Spleen (tissue), 7 donors: ENCODE measurements around the gene RAB4A.

Source experiments
- POLR2A ChIP-seq, 3 donors: fragments of 450-650 bp; IDR thresholded peaks; one replicate each; pipeline ENCODE4 v1.5.1; 2017; ENCODE audit warnings: antibody characterized with exemption in 3 of 3, mild to moderate bottlenecking in 1 of 3
- POLR2AphosphoS5 ChIP-seq, 3 donors: sonication (generic); formaldehyde crosslinking; IDR thresholded peaks; one replicate each; pipeline ENCODE4 v1.5.1; 2017; ENCODE audit warnings: antibody characterized with exemption in 3 of 3
- TF ChIP-seq, protein P1 (sequence below), 11 experiments: fragments of 200-600 bp in 7 of 11; fragments of 450-650 bp in 4 of 11; sonication (generic) in 4 of 11; IDR thresholded peaks in 8 of 11; conservative IDR thresholded peaks in 3 of 11; 1 replicate in 7 of 11; 2 replicates in 4 of 11; pipeline versions ENCODE4 v1.4.0 to v1.8.0; 2016 to 2021; ENCODE audit warnings: antibody characterized with exemption in 11 of 11, inconsistent platforms in 4 of 11, mild to moderate bottlenecking in 1 of 11
- donor health status: DM: no; HTN: no; CAD: no; lungs with moderate emphysema.
- donor health status: DM: no; HTN: no; CAD: no.
- donor health status: DM: no; HTN: no; CAD: no.

DNA sequence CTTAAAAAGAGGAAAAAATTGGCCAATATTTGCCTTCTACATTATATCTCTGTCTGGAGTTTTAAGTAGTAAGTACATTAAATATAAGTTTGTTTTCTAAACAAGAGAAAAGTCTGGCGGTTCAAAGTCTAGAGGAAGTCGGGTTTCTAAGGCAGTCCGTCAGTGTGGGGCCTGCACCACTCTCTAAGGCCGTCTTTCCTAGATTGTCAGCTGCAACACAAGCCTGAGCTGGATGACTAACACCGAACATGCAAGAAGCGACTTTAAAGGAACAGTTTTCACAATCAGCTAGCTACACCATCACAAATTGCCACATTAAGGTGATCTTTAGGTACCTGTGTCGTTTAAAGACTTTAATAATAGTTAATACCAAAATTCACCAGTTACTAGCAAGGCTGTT is 52.3 kb downstream of the RAB4A start:
- TF ChIP-seq POLR2A (IDR thresholded peaks at IDR 0.05) (no peak), POLR2AphosphoS5 (IDR thresholded peaks at IDR 0.05) (no peak)
- TF ChIP-seq, protein P1, sequence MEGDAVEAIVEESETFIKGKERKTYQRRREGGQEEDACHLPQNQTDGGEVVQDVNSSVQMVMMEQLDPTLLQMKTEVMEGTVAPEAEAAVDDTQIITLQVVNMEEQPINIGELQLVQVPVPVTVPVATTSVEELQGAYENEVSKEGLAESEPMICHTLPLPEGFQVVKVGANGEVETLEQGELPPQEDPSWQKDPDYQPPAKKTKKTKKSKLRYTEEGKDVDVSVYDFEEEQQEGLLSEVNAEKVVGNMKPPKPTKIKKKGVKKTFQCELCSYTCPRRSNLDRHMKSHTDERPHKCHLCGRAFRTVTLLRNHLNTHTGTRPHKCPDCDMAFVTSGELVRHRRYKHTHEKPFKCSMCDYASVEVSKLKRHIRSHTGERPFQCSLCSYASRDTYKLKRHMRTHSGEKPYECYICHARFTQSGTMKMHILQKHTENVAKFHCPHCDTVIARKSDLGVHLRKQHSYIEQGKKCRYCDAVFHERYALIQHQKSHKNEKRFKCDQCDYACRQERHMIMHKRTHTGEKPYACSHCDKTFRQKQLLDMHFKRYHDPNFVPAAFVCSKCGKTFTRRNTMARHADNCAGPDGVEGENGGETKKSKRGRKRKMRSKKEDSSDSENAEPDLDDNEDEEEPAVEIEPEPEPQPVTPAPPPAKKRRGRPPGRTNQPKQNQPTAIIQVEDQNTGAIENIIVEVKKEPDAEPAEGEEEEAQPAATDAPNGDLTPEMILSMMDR (IDR thresholded peaks at IDR 0.05 in 8 of 11, conservative IDR thresholded peaks at IDR 0.05 in 3 of 11) = no peak
